ENCODE measurements around the gene CSTB.

DNA sequence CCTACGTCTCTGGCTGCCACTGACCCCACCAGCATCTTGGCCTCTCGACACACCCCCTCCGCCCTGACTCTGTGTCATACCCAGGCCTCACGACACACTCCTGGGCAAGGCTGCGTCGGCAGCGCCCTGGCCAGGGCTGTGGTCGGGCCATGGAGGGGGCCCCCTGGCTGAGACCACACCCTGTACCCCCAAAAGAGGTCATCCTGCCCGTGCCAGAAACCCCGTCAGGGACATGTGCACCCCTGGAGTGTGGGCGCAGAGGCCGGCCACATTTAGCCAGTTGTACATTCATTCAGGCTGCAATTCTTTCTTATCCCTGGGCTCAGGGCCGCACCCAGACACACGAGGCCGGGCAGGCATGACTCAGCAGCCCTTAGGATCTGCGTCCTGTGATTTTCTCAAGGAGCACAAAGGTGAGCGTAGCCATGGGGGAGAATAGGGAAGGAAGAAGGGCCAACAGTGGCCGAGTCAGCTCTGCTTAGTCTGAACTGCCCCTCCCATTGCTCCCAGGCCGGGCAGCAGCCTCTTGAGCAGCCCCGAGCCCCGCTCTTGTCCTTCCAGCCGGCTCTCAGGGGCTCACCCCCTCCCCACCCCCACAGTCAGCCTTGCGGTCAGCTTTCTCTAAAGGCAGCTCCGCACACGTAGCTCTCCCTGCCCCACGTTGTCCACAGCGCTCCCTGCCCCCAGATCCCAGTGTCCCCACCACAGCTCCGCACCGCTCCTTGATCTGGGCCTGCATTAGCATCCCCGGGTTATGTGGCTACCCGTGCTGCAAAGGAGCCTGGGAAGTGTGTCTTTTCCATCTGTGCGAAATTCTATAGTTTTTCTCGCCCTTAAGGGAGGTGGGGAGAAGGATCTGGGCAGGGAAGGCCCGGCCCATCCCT lies 7.9 kb downstream of the CSTB start:
- TF ChIP-seq TAF1 (IDR thresholded peaks at IDR 0.05; ENCODE audit: borderline replicate concordance, insufficient read depth, low read length) (no peak), POLR2AphosphoS5 (IDR thresholded peaks at IDR 0.05; ENCODE audit: low read depth, low read length) (no peak), SIN3A (IDR thresholded peaks at IDR 0.05; ENCODE audit: borderline replicate concordance, insufficient read depth, low read length) (no peak)
- TF ChIP-seq, protein P1, sequence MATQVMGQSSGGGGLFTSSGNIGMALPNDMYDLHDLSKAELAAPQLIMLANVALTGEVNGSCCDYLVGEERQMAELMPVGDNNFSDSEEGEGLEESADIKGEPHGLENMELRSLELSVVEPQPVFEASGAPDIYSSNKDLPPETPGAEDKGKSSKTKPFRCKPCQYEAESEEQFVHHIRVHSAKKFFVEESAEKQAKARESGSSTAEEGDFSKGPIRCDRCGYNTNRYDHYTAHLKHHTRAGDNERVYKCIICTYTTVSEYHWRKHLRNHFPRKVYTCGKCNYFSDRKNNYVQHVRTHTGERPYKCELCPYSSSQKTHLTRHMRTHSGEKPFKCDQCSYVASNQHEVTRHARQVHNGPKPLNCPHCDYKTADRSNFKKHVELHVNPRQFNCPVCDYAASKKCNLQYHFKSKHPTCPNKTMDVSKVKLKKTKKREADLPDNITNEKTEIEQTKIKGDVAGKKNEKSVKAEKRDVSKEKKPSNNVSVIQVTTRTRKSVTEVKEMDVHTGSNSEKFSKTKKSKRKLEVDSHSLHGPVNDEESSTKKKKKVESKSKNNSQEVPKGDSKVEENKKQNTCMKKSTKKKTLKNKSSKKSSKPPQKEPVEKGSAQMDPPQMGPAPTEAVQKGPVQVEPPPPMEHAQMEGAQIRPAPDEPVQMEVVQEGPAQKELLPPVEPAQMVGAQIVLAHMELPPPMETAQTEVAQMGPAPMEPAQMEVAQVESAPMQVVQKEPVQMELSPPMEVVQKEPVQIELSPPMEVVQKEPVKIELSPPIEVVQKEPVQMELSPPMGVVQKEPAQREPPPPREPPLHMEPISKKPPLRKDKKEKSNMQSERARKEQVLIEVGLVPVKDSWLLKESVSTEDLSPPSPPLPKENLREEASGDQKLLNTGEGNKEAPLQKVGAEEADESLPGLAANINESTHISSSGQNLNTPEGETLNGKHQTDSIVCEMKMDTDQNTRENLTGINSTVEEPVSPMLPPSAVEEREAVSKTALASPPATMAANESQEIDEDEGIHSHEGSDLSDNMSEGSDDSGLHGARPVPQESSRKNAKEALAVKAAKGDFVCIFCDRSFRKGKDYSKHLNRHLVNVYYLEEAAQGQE (IDR thresholded peaks at IDR 0.05; ENCODE audit: insufficient read depth in 1 of 2, low read depth in 2 of 2, low read length in 2 of 2): no peak
